Muscle of leg (tissue), 11 donors: ENCODE data around the gene SH3TC2. TPM values are rescaled to one million over a fixed set of nuclear protein-coding genes. Genes with fewer than 3 reads are reported as not detected.

Experiments used
- DNase-seq: peaks from one replicate; pipeline ENCODE4 v3.0.0; 2013
- H3K27ac ChIP-seq: one replicate; pipeline ENCODE4 v1.5.1; 2013; ENCODE audit warnings: mild to moderate bottlenecking, low read length, control low read depth
- H3K27me3 ChIP-seq: one replicate; pipeline ENCODE4 v1.6.1; 2013; ENCODE audit warnings: low read length; ENCODE audit not compliant: control insufficient read depth, insufficient read depth
- H3K36me3 ChIP-seq: one replicate; pipeline ENCODE4 v1.6.1; 2013; ENCODE audit warnings: low read length; ENCODE audit not compliant: control insufficient read depth, insufficient read depth
- H3K4me1 ChIP-seq: one replicate; pipeline ENCODE4 v1.6.1; 2013; ENCODE audit warnings: low read length; ENCODE audit not compliant: control insufficient read depth, insufficient read depth
- H3K4me3 ChIP-seq: one replicate; pipeline ENCODE4 v1.5.1; 2013; ENCODE audit warnings: low read length, control low read depth
- H3K9me3 ChIP-seq: replicated peaks from 2 replicates; pipeline ENCODE4 v1.6.1; 2013; ENCODE audit warnings: low read depth, low read length; ENCODE audit not compliant: control insufficient read depth
- WGBS: methylation state at CpG from one replicate; pipeline ENCODE4 v1.1.5; 2013; ENCODE audit warnings: missing lambda C conversion rate; ENCODE audit not compliant: insufficient coverage; 5-methylcytosine and 5-hydroxymethylcytosine counted together
- polyA plus RNA-seq, 8 donors: library from polyadenylated mRNA; unstranded; fragments of 120-200 nt; gene quantifications; one replicate each; pipeline versions ENCODE4 v1.2.1 to v1.2.3, GENCODE V29; 2013; ENCODE audit warnings: inconsistent platforms in 1 of 8, low replicate concordance in 1 of 8; ENCODE audit not compliant: insufficient read length in 8 of 8, insufficient read depth in 1 of 8
- total RNA-seq: library from RNA; stranded (reverse); fragments of 120-200 nt; gene quantifications from one replicate; pipeline ENCODE4 v1.2.4, GENCODE V29; 2013

SH3TC2 gene
- total and polyA plus RNA-seq, 9 donors, result 0.84 to 3.0 (median 1.6) TPM

GRCh38 chr5:149005077-149005892, 57.6 kb downstream of the SH3TC2 start:
- peak; percentile 9 for DNase-seq
- no peak overlapping the region for H3K4me3 ChIP-seq
- no peaks in the 10 kb centered on the region for H3K36me3 ChIP-seq
- H3K27me3 ChIP-seq, result no peaks in the 10 kb centered on the region
- H3K27ac ChIP-seq, result no peak overlapping the region
- no peaks in the 10 kb centered on the region for H3K9me3 ChIP-seq
- no CpG with 5 or more reads among the region's 2 CpGs for WGBS
- H3K4me1 ChIP-seq, result peaks cover 28% of the 10 kb centered on the region

DNA sequence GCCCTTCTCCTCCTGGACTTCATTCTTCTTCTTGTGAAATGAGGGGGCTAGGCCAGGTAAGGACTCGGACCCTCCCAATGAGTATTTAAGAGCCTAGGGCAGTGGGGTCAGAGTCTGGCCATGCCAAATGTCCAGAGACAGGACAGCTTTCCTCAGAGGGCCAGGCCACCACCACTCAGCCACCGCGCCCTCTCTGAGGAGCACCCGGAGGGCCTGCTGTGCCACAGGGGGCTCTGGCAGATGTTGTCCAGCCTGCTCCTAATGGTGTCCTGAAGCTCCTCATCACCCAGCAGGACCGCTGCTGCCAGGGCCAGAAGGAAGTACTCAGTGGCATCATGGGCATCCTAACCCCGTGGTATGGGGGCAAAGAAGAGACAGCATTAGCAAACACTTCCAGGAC, 58.3 kb downstream of the SH3TC2 start:
- 90% methylated on average over 3 of the region's 6 CpGs for WGBS
- Histone ChIP-seq H3K9me3 (no peaks in the 10 kb centered on the region), H3K4me3 (no peak overlapping the region), H3K27me3 (no peaks in the 10 kb centered on the region), H3K36me3 (no peaks in the 10 kb centered on the region), H3K4me1 (peaks cover 28% of the 10 kb centered on the region), H3K27ac (no peak overlapping the region)
- no peak for DNase-seq

DNA sequence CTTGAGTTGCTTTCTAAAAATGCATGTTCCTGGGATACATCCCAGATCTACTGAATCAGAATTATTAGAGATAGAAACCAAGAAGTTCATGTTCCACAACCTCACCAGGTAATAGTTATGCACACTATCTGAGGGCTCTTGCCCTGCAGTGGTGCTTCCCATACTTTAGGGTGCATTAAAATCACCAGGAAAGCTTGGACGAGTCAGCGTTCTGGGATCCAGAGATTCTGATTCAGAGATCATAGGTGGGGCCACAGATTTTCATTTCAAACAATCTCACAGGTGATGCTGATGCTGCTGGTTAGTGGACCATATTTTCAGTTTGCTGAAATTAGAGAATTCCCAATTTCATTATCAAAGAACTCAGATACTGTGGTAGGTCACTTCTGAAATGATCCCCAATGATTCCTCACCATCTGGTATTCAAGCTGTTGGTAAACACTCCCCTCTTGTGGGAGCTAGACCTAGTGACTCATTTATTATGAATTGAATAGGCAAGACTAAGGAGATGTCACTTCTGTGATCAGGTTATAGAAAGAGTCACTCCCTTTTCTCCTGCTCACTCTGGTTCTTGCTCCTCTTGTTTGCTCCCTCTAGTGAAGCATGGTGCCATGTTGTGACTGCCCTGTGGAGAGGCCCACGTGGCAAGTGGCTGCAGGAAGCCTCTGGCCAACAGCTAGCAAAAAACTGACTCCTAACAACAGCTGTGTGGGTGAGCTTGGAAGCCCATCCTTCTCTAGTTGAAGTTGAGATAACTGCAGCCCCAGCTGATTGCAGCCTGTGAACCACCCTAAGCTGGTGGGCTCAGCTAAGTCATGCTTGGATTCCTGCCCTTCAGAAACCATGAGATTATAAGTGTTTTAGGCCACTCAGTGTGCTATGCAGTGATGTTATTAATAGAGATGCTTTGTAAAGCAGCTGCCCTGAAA, 59.8 kb downstream of the SH3TC2 start:
- WGBS, result 100% methylated on average over 2 of the region's 3 CpGs
- peak; percentile 28 for DNase-seq
- Histone ChIP-seq H3K27me3 (no peaks in the 10 kb centered on the region), H3K4me3 (no peak overlapping the region), H3K36me3 (no peaks in the 10 kb centered on the region), H3K27ac (peak overlapping the region; percentile 36), H3K9me3 (no peaks in the 10 kb centered on the region), H3K4me1 (peaks cover 30% of the 10 kb centered on the region)

- no peaks in the 10 kb centered on the region for H3K27me3 ChIP-seq
- H3K36me3 ChIP-seq, result no peaks in the 10 kb centered on the region
- H3K9me3 ChIP-seq, result no peaks in the 10 kb centered on the region
- peaks cover 30% of the 10 kb centered on the region for H3K4me1 ChIP-seq
- no peak overlapping the region for H3K4me3 ChIP-seq
- WGBS, result no CpG with 5 or more reads among the region's 5 CpGs
- peak overlapping the region; percentile 60 for H3K27ac ChIP-seq
- DNase-seq, result peak; percentile 86
Observed at GRCh38 chr5:149002053-149002452, 60.8 kb downstream of the SH3TC2 start.

- Histone ChIP-seq H3K4me3 (no peak overlapping the region), H3K27me3 (no peaks in the 10 kb centered on the region), H3K9me3 (no peaks in the 10 kb centered on the region), H3K4me1 (peaks cover 30% of the 10 kb centered on the region), H3K27ac (no peak overlapping the region), H3K36me3 (no peaks in the 10 kb centered on the region)
- no peak for DNase-seq
Observed at GRCh38 chr5:149001162-149001561, 61.7 kb downstream of the SH3TC2 start.

GRCh38 chr5:148999741-149000140, 63.1 kb downstream of the SH3TC2 start:
- no peaks in the 10 kb centered on the region for H3K9me3 ChIP-seq
- 80% methylated on average over 1 of the region's 3 CpGs for WGBS
- H3K27ac ChIP-seq, result no peak overlapping the region
- no peak for DNase-seq
- no peaks in the 10 kb centered on the region for H3K27me3 ChIP-seq
- H3K4me1 ChIP-seq, result peaks cover 29% of the 10 kb centered on the region
- no peak overlapping the region for H3K4me3 ChIP-seq
- H3K36me3 ChIP-seq, result no peaks in the 10 kb centered on the region

DNA sequence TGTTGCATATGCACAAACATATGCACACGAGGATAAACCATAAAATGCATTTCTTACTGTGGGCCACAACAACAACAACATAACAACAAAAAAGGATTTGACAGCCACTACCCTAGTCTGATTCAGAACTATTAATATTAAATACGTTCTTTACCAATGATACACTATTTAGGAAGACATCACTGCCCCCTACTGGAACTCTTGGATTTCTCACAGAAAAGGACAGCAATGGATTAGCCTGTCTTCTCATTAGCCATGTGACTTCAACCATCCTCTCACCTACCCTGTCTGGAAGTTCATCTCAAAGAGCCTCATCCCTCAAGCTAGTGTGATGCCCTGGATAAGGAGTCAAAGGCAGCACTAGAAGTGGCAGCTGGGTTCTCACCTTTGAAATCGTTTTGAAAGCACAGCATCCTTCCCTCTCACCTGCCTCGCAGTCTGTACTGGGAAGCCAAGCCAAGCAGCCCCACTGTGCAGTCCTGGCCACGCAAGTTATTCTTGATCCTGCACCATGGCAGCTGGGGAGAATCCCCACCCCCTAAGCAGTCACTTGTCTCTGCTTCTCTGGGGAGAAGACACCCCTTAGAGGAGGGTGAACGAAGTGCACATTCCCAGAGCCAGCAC, 64.6 kb downstream of the SH3TC2 start:
- H3K4me1 ChIP-seq, result peaks cover 18% of the 10 kb centered on the region
- DNase-seq, result peak; percentile 56
- 33% methylated on average over 2 of the region's 6 CpGs for WGBS

DNA sequence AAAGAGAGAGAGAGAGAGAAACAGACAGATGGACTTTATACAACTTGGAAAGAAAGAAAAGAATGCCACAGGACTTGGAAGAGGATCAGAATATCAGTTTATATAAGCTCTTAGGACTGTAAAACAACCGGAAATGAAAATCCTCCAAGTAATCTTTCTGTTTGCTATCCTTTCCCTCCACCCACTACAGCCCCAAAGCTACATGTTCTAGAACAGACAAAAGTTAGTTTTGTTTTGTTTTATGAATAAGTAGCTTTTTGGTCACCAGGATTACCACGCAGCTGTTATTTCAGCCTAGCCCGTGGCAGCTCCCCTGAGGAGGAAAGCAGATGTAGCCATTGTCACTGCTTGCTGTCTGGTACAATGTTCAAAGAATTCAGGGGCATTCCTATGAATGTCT, 66.6 kb downstream of the SH3TC2 start:
- Histone ChIP-seq H3K4me3 (no peak overlapping the region), H3K27me3 (no peaks in the 10 kb centered on the region), H3K4me1 (peaks cover 5% of the 10 kb centered on the region), H3K27ac (no peak overlapping the region), H3K9me3 (no peaks in the 10 kb centered on the region), H3K36me3 (no peaks in the 10 kb centered on the region)
- 0% methylated on average over 1 of the region's 3 CpGs for WGBS
- DNase-seq, result peak; percentile 66

More for the DNA sequence above, 64.6 kb downstream of the SH3TC2 start:
- no peak overlapping the region for H3K4me3 ChIP-seq
- H3K27ac ChIP-seq, result no peak overlapping the region
- H3K27me3 ChIP-seq, result no peaks in the 10 kb centered on the region
- H3K36me3 ChIP-seq, result no peaks in the 10 kb centered on the region
- no peaks in the 10 kb centered on the region for H3K9me3 ChIP-seq

- Histone ChIP-seq H3K4me3 (no peak overlapping the region), H3K27me3 (no peaks in the 10 kb centered on the region), H3K9me3 (no peaks in the 10 kb centered on the region), H3K36me3 (no peaks in the 10 kb centered on the region), H3K27ac (no peak overlapping the region), H3K4me1 (peaks cover 5% of the 10 kb centered on the region)
- peak; percentile 13 for DNase-seq
- WGBS, result no CpG with 5 or more reads among the region's 2 CpGs
Observed at GRCh38 chr5:148995791-148996190, 67.1 kb downstream of the SH3TC2 start.
